WERI-Rb-1 (cell line): ENCODE measurements around the gene DPEP3.

Experiments
- DNase-seq: peaks from one replicate; pipeline ENCODE4 v3.0.0-alpha.2; 2020
- H3K27ac ChIP-seq: fragments of 250-450 bp; sonication (Bioruptor Pico); 2 replicates; pipeline ENCODE4 v1.5.1; 2020; ENCODE audit warnings: mild to moderate bottlenecking, moderate library complexity
- H3K27me3 ChIP-seq: fragments of 250-450 bp; sonication (Bioruptor Pico); 2 replicates; pipeline ENCODE4 v1.5.1; 2021; ENCODE audit warnings: mild to moderate bottlenecking, low read depth, moderate library complexity; ENCODE audit not compliant: insufficient read depth, severe bottlenecking
- H3K36me3 ChIP-seq: fragments of 250-450 bp; sonication (Bioruptor Pico); 2 replicates; pipeline ENCODE4 v1.5.1; 2020; ENCODE audit warnings: mild to moderate bottlenecking, moderate library complexity
- H3K4me3 ChIP-seq: 2 replicates; pipeline ENCODE4 v1.5.1; 2011; ENCODE audit warnings: low read depth, mild to moderate bottlenecking, control low read depth, low read length
- H3K9me3 ChIP-seq: fragments of 250-450 bp; sonication (Bioruptor Pico); 2 replicates; pipeline ENCODE4 v1.5.1; 2021; ENCODE audit warnings: mild to moderate bottlenecking, moderate library complexity; ENCODE audit not compliant: severe bottlenecking
- CTCF ChIP-seq: IDR thresholded peaks from 2 replicates; pipeline ENCODE4 v1.5.1; 2011; ENCODE audit warnings: low read depth, mild to moderate bottlenecking, control low read depth, inconsistent platforms, low read length

The DPEP3 gene

GRCh38 chr16:67945392-67945933 lies 34.8 kb downstream of the DPEP3 start:
- no peak for DNase-seq
- Histone ChIP-seq H3K36me3 (peaks cover 7% of the 10 kb centered on the region), H3K27me3 (no peaks in the 10 kb centered on the region), H3K4me3 (no peak overlapping the region), H3K9me3 (no peaks in the 10 kb centered on the region), H3K27ac (no peak overlapping the region)
- no peak for TF ChIP-seq CTCF

- H3K9me3 ChIP-seq = no peaks in the 10 kb centered on the region
- DNase-seq = no peak
- H3K36me3 ChIP-seq = peaks cover 7% of the 10 kb centered on the region
- H3K27me3 ChIP-seq = no peaks in the 10 kb centered on the region
- no peak for TF ChIP-seq CTCF
- no peak overlapping the region for H3K4me3 ChIP-seq
- no peak overlapping the region for H3K27ac ChIP-seq
Observed at GRCh38 chr16:67944690-67945391, 35.5 kb downstream of the DPEP3 start.

GRCh38 chr16:67943619-67944504 lies 36.4 kb downstream of the DPEP3 start, which contains the start of gene LCAT:
LCAT (minus strand) TSS chr16:67944120; CDS start chr16:67944101, 19 bp downstream.
- peaks cover 7% of the 10 kb centered on the region for H3K36me3 ChIP-seq

GRCh38 chr16:67943256-67943618 lies 37.1 kb downstream of the DPEP3 start:
- no peak for TF ChIP-seq CTCF
- no peak for DNase-seq
- no peak overlapping the region for H3K4me3 ChIP-seq
- H3K9me3 ChIP-seq = no peaks in the 10 kb centered on the region
- no peaks in the 10 kb centered on the region for H3K27me3 ChIP-seq
- no peak overlapping the region for H3K27ac ChIP-seq
- H3K36me3 ChIP-seq = peaks cover 7% of the 10 kb centered on the region

More at GRCh38 chr16:67943619-67944504, 36.4 kb downstream of the DPEP3 start, which contains the start of gene LCAT:
- 0 out of 2 replicates have a peak, but pooled peaks have one; percentile 13 for TF ChIP-seq CTCF
- Histone ChIP-seq H3K27me3 (no peaks in the 10 kb centered on the region), H3K9me3 (no peaks in the 10 kb centered on the region), H3K4me3 (no peak within 1 kb of the TSS), H3K27ac (no peak within 1 kb of the TSS)
- DNase-seq = no peak

GRCh38 chr16:67942510-67943255 lies 37.6 kb downstream of the DPEP3 start:
- no peak for TF ChIP-seq CTCF
- Histone ChIP-seq H3K27ac (no peak overlapping the region), H3K4me3 (no peak overlapping the region), H3K27me3 (no peaks in the 10 kb centered on the region), H3K9me3 (no peaks in the 10 kb centered on the region), H3K36me3 (peaks cover 7% of the 10 kb centered on the region)
- DNase-seq = no peak
